ENCODE results near the gene GCLM.
"Not testable (repeated sequence)": the region's sequence is repeated elsewhere in the genome, so short reads cannot be mapped to it uniquely, and the experiment has no call there.

GCLM gene, protein sequence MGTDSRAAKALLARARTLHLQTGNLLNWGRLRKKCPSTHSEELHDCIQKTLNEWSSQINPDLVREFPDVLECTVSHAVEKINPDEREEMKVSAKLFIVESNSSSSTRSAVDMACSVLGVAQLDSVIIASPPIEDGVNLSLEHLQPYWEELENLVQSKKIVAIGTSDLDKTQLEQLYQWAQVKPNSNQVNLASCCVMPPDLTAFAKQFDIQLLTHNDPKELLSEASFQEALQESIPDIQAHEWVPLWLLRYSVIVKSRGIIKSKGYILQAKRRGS

DNA sequence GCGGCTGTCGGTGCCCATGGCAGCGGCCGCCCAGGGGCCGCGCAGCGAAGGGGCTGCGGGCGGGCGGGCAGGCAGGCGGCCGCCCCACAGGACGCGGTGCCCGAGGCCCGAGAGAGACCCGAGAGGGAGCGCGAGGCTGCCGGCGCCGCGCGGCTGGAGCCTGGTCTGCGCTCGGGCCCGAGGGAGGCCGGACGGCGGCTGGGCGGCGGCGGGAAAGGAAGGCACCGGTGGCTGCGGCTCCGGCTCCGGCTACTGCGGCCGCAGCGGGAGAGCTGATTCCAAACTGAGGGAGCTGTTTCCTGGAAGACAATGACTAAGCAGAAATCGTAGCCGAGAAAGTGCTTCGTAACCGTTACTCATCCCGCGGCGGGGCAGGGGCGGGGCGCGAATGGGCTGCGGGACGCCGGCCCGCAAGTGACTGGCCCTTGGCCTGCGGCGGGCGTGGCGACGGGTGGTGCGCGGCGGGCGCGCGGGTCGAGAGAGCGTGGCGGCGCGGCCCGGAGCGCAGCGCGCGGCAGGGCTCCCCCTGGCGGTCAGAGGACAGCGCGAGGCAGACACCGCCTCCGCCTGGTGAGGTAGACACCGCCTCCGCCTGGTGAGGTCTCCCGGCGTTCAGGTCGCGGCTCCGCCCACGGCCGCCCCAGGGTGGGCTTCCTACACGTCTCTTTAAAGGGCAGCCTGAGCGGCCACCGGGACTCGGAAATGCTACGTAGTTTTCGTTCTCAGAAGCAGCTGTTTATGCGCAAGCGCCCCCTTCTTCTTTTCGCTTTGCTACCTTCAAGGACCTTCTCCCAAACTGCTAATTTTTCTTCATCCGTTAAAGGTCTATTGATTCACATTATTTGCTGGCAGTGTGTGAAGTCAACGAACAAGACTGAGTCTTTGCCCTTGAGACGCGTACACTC, at the start of gene GCLM:
TSS of gene GCLM (minus strand) at position 285 of the 905 bp plus-strand sequence. CDS start at position 18, 267 bp downstream.
- in situ Hi-C loops (cut with MboI; ENCODE audit: low sequenced_read_pairs): no loop called here

DNA sequence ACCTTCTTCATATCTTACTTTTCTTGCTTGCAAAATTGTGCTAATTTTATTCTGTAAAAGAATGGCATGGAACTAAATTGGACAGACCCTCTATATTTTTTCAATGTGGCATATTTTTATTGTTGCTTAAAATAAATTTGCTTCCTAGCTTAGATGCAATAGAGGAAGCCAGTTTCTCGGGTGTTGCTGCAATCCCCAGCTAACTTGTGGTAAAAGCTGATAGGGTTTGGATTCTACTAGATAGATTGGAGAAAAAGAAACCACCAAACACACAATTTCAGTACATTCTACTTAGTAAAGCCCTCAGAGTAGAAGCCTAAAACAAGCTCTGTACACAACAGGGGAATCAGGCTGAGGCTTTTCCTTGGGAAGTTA, 49.5 kb upstream of the GCLM start:
- in situ Hi-C loops (cut with MboI; ENCODE audit: low sequenced_read_pairs): no loop called here

DNA sequence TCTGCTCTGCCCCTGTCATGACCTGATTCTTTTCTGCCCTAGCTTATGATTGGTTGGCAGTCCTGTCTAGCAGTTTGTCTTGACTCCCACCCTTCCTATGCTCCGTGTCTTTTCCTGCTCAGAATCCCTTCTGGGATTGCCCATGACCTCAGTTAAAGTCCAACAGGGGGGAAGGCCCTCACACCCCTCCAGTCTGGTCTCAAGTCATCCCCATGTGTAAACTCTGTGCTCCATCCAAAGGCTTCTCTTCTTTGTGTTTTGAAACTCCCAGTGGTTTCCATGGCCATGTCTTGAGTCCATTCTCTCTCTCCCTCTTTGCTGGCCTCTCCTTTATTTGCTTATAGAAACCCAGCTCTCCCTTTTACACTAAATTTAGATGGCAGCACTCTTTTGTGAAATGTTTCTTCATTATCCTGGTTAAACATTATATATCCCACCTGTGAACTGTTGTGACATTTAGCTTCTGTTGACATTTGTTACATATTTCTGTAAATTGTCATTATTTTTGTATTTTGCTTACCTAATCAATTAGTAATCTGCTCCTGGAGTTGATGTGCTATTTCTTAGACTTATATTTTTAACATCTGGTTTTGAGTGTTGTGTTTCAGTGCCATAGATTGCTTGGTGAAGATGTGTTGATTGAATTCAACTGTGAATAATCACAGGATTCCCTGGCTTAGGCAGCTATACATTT, 48.9 kb upstream of the GCLM start:
- in situ Hi-C loops (cut with MboI; ENCODE audit: low sequenced_read_pairs): no loop called here

DNA sequence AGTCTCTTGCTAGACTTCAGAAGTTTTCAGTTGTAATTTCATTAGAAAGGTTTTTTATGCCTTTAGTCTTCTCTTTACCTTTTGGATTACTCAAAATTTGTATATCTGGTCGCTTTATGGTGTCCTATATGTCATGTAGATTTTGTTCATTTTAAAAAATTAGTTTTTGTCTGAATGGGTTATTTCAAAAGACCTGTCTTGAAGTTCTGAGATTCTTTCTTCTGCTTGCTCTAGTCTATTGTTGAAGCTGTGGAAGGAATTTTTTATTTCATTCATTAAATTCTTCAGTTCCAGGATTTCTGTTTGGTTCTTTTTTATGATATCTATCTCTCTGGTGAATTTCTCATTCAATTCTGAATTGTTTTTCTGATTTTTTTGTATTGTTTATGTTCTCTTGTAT, 46.5 kb upstream of the GCLM start:
- in situ Hi-C loops (cut with MboI; ENCODE audit: low sequenced_read_pairs): no loop called here

DNA sequence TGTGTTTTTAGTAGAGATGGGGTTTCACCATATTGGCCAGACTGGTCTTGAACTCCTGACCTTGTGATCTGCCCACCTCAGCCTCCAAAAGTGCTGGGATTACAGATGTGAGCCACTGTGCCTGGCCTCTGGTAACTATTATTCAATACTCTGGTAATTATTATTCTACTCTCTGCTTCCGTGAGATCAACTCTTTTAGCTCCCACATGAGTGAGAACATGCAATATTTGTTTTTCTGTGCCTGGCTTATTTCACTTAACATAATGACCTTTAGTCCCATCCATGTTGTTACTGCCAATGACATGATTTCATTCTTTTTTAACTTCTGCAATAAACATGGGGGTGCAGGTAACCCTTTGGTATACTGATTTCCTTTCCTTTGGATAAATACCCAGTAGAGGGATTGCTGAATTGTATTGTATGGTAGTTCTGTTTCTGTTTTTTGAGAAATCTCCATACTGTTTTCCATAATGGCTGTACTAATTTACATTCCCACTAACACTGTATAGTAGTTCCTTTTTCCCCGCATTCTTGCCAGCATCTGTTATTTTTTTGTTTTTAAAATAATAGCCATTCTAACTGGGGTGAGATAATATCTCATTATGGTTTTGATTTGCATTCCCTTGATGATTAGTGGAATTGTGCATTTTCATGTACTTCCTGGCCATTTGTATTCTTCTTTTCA, 37.9 kb upstream of the GCLM start:
- in situ Hi-C loops (cut with MboI; ENCODE audit: low sequenced_read_pairs): not testable (repeated sequence)

DNA sequence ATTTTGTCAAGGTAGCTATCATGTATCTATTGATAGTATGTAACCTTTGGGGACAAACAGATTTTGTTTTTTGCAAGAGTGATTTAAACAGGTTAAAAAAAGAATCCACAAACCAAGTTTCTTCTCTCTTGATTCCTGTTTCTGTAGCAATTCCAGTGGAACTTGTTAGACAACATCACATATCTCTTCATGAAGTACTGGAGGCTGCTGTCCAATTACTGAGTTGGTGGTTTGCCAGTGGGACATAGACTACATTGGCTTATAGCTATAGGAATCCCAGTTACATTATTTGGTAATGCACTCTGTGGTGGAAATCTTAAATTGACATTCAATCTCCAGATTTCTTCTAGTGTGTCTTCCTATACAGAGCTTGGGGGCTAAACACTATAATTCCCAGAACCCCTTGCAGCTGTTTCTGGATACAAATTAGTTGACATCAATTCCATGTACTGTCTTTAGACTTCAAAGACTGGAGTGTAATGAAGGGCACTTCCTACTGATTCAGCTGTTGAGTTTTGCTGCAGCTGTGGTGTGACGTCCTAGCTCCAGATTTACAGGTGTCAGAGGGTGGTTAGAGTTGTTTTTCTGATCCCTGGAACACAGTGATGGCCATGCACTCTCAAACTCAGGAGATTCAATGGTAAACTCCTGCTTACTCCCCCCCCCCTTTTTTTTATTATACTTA, 29.4 kb upstream of the GCLM start:
- in situ Hi-C loops (cut with MboI; ENCODE audit: low sequenced_read_pairs): no loop called here

DNA sequence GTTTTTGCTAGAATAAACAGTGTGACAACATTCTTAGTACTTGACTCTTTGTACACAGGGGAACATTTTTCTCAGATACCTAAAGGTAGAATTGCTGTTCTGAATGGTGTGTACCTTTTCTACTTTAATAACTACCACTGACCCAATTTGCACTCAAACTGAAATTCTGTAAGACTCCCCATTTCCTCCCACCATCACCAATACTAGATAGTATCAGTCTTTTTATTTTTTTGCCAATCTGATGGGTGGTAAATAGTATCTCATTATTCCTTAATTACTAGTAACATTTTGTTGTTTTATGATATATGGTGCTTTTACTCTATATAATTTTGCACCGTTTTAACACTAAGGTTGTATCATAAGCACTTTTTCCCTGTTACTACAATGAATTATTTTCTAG, 28.8 kb upstream of the GCLM start:
- in situ Hi-C loops (cut with MboI; ENCODE audit: low sequenced_read_pairs): no loop called here

DNA sequence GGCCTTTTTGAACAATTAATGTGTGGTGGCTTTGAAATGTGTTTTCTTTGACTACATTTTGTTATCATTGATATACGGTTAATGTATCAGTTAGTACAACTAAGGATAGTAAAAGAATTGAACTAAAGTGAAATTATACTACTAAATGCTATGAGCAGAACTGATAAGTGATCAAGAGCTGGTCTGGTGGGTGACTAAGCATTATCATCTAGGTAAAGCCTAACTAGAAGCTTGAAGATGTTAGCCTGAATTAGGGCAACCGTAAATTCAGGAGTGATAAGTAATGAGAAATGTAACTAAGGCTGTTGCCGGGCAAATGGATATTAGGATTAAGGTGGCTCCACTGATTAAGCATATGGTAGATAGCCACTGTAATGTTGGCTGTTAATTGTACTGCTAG, 16.0 kb upstream of the GCLM start:
- in situ Hi-C loops (cut with MboI; ENCODE audit: low sequenced_read_pairs): no loop called here

DNA sequence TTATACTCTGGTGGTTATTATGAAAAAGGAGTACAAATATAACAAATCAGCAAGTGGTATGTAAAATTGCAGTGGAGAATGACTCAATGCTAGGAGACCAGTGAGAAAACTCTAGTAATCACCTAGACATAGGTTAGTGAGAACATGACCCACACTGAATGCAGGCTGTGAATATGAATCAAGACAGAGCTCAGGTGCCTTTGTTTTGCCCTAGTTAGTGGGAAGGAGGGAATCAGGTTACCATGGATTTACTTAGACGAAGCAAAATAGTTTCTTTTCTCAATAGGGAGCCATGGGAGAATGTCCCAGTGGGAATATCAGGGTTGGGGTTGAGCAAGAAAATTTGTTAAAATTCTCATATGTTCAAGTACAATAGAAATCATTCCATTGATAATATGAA, 10.6 kb upstream of the GCLM start:
- in situ Hi-C loops (cut with MboI; ENCODE audit: low sequenced_read_pairs): no loop called here

DNA sequence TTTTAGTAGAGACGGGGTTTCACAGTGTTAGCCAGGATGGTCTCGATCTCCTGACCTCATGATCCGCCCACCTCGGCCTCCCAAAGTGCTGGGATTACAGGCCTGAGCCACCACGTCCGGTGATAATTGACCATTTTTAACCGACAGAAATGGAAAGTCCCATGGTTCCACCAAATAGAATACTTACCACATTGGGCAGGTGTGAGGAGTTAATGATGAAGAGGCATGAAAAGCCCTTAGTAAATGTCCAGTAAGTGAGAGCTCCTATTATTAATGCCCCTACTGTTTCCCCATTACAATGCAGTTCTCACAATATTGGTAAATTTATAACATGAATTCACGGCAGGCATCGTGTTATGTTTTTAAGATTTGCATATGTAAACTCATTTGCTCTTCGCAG, 8.1 kb upstream of the GCLM start:
- in situ Hi-C loops (cut with MboI; ENCODE audit: low sequenced_read_pairs): no loop called here

DNA sequence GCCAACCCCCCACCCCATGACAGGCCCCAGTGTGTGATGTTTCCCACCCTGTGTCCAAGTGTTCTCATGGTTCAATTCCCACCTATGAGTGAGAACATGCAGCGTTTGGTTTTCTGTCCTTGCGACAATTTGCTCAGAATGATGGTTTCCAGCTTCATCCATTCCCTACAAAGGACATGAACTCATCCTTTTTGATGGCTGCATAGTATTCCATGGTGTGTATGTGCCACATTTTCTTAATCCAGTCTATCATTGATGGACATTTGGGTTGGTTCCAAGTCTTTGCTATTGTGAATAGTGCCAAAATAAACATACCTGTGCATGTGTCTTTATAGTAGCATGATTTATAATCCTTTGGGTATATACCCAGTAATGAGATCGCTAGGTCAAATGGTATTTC, 1.6 kb upstream of the GCLM start:
- in situ Hi-C loops (cut with MboI; ENCODE audit: low sequenced_read_pairs): not testable (repeated sequence)

DNA sequence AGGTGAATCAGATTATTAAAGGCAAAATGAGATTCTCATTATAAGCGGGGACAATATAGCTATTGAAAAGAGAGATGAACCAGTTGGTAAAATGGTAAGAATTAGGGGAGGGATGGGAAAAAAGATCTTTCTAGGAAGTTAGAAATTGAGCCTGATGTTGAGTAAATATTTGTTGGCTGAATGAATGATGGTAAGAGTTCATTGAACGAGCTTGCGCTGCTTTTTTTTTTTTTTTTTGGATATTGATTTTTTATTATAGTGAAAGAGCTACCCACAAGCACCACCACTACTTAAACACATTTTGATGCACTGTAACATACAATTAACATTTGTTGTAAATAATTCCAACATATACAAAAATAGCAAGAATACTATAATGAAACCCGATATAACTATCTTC, 1.1 kb upstream of the GCLM start:
- in situ Hi-C loops (cut with MboI; ENCODE audit: low sequenced_read_pairs): no loop called here

DNA sequence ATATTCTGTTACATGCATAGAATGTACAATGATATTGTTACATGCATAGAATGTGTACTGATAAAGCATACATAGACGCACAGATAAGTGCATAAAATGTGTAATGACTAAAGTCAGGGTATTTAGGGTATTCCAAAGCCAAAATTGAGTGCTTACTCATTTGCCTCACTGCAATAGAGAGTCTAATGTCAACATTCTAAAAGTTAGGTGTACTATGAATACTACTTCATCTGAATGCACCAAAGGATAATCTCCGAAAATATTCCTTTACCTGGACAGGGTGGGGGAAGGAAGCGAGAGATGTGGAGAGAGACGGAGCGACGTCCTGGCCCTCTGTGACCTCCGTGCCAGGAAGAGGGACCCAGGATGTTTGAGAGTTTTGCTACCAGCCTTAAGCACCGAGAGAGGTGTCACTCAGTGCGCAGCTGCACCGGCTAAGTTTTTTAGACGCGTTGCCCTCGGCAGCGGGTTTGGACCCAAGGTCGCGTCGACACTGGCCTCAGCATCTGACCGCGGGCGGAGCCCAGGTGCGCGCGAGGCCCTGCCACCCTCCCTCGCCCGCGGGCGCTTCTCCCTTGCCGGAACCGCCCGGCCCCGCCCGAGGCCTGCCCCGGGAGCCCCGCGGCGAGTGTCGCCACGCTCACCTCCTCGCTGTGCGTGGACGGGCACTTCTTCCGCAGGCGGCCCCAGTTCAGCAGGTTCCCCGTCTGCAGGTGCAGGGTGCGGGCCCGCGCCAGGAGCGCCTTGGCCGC, 660 bp downstream of the GCLM start:
- in situ Hi-C loops (cut with MboI; ENCODE audit: low sequenced_read_pairs): no loop called here

DNA sequence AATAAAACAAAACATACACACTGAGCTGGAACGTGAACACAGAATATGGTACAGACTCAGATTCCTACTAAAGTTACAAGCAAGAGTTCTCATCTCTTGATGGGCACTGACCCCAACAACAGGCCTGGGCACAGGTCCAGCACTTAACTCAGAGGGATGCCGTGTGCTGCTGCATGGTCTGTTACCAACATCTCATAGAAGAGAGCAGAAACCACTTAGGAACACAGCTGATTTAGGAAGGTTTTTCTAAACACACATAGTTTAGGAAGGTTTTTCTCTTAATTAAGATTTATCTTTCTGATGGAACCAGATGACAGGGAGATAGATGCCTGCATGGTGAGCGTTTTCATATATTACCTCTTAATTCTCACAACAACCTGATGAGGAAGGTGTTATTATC, 1.5 kb downstream of the GCLM start:
- in situ Hi-C loops (cut with MboI; ENCODE audit: low sequenced_read_pairs): no loop called here

DNA sequence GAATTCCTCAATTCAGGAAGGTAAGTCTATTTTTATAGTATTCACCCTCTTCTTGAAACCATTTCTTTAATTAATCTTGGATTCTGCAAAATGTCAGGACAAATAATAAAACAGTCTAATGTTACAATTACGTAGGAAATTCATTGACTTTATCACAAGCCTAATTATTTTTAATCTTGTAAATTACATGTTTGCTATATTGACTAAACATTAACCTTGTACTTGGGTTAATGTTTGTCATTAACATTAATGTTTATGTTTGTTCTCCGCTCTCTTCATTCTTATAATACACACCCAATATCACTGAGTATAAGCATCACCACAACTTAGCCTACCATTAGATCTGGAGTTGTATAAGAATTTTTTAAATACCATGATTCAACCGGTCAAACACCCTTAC, 2.8 kb downstream of the GCLM start:
- in situ Hi-C loops (cut with MboI; ENCODE audit: low sequenced_read_pairs): no loop called here

DNA sequence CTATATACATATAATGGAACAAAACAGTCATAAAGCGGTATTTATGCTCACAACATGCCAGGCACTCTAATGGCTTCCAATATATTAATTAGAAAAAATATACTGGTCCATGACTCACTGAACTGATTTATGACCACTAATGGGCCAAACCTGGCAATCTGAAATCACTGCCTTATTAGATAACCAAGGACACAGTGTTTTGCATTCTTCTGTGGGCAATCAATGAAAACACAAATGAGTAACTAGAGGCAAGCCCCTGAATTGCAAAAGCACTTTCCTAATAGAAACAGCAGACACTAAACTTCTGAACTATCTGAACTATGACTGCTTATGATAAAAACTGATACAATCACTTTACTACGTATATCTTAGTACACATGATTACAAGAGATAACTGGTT, 3.5 kb downstream of the GCLM start:
- in situ Hi-C loops (cut with MboI; ENCODE audit: low sequenced_read_pairs): no loop called here

DNA sequence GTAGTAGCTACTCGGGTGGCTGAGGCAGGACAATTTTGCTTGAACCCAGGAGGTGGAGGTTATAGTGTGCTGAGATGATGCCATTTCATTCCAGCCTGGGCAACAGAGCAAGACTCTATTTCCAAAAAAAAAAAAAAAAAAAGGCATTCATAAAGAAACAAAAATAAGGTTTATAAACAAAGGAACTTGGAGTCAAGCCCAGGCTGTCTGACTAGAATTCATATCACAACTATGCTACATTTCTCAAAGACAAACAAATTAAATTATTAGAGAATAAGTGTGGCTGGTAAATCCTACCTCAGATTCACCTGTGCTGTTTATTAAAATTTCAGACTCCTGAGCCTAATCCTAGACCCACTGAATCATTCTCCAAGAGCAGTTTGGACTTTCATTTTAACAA, 4.2 kb downstream of the GCLM start:
- in situ Hi-C loops (cut with MboI; ENCODE audit: low sequenced_read_pairs): no loop called here

DNA sequence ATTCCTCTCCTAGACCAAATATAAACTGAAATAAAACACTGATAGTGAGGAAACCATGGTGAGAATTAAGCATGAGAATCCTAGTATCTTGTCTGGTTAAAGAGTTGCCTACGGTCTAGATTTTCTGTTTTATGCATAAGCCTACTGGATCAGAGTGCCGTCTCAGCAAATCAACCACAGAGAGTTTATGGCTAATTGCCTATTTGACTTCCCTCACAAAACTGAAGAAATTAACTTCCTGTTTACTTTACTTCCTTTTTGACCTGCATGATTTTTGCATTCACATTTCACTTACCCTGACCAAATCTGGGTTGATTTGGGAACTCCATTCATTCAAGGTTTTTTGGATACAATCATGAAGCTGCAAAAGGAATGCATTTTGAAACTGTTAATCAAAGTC, 5.0 kb downstream of the GCLM start:
- in situ Hi-C loops (cut with MboI; ENCODE audit: low sequenced_read_pairs): no loop called here

DNA sequence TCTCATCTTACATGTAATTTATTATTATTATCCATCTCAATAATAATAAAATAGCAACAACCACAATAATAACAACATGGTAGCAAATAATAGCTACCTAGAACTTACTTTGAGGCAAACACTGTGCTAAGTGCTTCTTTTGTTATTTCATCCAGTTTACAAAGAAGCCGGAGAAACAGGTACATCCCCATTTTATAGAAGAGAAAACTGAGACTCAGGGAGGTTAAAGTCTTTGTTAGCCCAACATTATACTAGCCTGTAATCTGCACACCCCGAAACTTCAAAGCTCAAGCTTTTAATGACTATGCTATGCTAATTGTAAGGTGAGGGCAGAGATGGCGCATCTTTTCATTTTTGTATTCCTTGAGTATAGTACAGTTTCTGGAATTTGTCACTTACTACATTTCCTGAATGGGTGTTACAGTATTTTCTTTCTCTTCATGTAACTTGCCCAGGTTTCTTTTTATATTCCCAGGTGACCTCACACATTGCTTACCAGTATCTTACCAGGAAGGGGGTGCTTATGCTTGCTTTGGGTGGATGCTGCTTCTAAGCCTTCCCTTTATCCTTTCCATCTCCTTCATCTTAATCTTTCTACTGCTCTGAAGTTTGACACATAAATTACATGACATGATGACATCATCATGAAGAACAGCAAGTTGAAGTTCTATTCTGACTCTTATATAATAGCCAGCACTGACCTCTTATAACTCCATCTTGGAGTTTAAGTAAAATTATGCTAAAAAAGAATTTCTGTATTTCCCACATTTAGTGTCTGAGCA, 8.3 kb downstream of the GCLM start:
- in situ Hi-C loops (cut with MboI; ENCODE audit: low sequenced_read_pairs): no loop called here

Measured in HL-60/S4 treated with phorbol 12-myristate 13-acetate at 8.2 ng/mL for 4 days and 3 days (cell line).